DOHH2 (cell line): ENCODE measurements around the gene LRRC3.

Experiments used
- H3F3A ChIP-seq: fragments of 200-600 bp; sonication (generic), shearing (Covaris generic); 2 replicates; pipeline ENCODE4 v1.6.0; 2016; ENCODE audit warnings: antibody characterized with exemption, mild to moderate bottlenecking; ENCODE audit not compliant: control insufficient read depth, insufficient read depth
- H3K27ac ChIP-seq: fragments of 200-600 bp; sonication (generic); 2 replicates; pipeline ENCODE4 v1.5.1; 2014; ENCODE audit warnings: low read depth, mild to moderate bottlenecking, low read length, moderate library complexity
- H3K27me3 ChIP-seq: fragments of 200-600 bp; sonication (generic); 2 replicates; pipeline ENCODE4 v1.6.1; 2014; ENCODE audit warnings: mild to moderate bottlenecking, low read length, mixed read lengths; ENCODE audit not compliant: control insufficient read depth
- H3K36me3 ChIP-seq: fragments of 200-600 bp; sonication (generic); 2 replicates; pipeline ENCODE4 v1.6.1; 2014; ENCODE audit warnings: mild to moderate bottlenecking, low read length, moderate library complexity, mixed read lengths; ENCODE audit not compliant: control insufficient read depth
- H3K4me1 ChIP-seq: fragments of 200-600 bp; sonication (generic); 2 replicates; pipeline ENCODE4 v1.6.1; 2014; ENCODE audit warnings: mild to moderate bottlenecking, low read length, mixed read lengths; ENCODE audit not compliant: control insufficient read depth
- H3K4me2 ChIP-seq: fragments of 200-600 bp; sonication (generic); 2 replicates; pipeline ENCODE4 v1.6.0; 2014; ENCODE audit warnings: mild to moderate bottlenecking, low read length, moderate library complexity
- H3K4me3 ChIP-seq: fragments of 200-600 bp; sonication (generic); 2 replicates; pipeline ENCODE4 v1.5.1; 2014; ENCODE audit warnings: mild to moderate bottlenecking, low read length, mixed read lengths
- H3K79me2 ChIP-seq: fragments of 200-600 bp; sonication (generic); 2 replicates; pipeline ENCODE4 v1.6.1; 2014; ENCODE audit warnings: mild to moderate bottlenecking, low read length, mixed read lengths; ENCODE audit not compliant: control insufficient read depth
- H3K9me2 ChIP-seq: fragments of 200-600 bp; sonication (generic); replicated peaks from 2 replicates; pipeline ENCODE4 v1.6.1; 2014; ENCODE audit warnings: mild to moderate bottlenecking, low read length, mixed read lengths; ENCODE audit not compliant: control insufficient read depth
- H3K9me3 ChIP-seq: fragments of 200-600 bp; sonication (generic); 2 replicates; pipeline ENCODE4 v1.6.1; 2014; ENCODE audit warnings: antibody characterized with exemption, low read length, mixed read lengths; ENCODE audit not compliant: control insufficient read depth, insufficient read depth
- H4K20me1 ChIP-seq: fragments of 200-600 bp; sonication (generic); 2 replicates; pipeline ENCODE4 v1.6.0; 2014; ENCODE audit warnings: low read depth, mild to moderate bottlenecking, antibody characterized with exemption, low read length, moderate library complexity; ENCODE audit not compliant: control insufficient read depth, insufficient read depth
- EZH2phosphoT487 ChIP-seq: fragments of 200-600 bp; sonication (generic); IDR thresholded peaks from 2 replicates; pipeline ENCODE4 v1.6.1; 2017; ENCODE audit warnings: borderline replicate concordance, mild to moderate bottlenecking, antibody characterized with exemption, low read length, moderate library complexity, mixed read lengths
- TF ChIP-seq, protein P1 (sequence below): fragments of 200-600 bp; sonication (generic); IDR thresholded peaks from one replicate; pipeline ENCODE4 v1.5.1; 2014; ENCODE audit warnings: antibody characterized with exemption, mild to moderate bottlenecking, low read depth, low read length; ENCODE audit not compliant: poor library complexity, severe bottlenecking

The LRRC3 gene

DNA sequence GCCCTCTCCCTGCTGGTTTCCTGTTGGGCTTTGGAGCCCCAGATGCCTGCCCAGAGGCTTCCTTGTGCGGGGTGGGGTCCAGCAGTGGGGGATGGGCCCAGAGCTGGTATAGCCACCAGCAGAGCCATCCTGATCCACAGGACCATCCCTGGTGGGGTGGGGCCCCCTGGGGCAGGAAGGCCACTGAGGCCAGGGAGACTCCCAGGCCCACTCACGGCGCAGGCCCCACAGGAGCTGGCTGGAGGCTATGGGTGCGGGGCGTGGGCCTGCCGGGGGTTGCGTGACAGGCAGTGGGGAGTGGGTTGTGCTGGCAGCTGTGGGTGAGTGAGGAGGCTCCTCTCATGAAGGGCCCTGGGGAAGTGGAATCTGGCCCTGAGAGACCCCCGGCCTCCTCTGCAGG, 5.7 kb downstream of the LRRC3 start:
- H3K9me2 ChIP-seq, result no peaks in the 10 kb centered on the region
- no peak overlapping the region for H3K4me3 ChIP-seq
- H3K36me3 ChIP-seq, result no peaks in the 10 kb centered on the region
- no peaks in the 10 kb centered on the region for H3K79me2 ChIP-seq
- no peaks in the 10 kb centered on the region for H3K4me1 ChIP-seq
- H3K4me2 ChIP-seq, result no peak overlapping the region
- H3K27me3 ChIP-seq, result no peaks in the 10 kb centered on the region
- H3K9me3 ChIP-seq, result no peaks in the 10 kb centered on the region
- TF ChIP-seq EZH2phosphoT487, result no peak
- TF ChIP-seq, protein P1, sequence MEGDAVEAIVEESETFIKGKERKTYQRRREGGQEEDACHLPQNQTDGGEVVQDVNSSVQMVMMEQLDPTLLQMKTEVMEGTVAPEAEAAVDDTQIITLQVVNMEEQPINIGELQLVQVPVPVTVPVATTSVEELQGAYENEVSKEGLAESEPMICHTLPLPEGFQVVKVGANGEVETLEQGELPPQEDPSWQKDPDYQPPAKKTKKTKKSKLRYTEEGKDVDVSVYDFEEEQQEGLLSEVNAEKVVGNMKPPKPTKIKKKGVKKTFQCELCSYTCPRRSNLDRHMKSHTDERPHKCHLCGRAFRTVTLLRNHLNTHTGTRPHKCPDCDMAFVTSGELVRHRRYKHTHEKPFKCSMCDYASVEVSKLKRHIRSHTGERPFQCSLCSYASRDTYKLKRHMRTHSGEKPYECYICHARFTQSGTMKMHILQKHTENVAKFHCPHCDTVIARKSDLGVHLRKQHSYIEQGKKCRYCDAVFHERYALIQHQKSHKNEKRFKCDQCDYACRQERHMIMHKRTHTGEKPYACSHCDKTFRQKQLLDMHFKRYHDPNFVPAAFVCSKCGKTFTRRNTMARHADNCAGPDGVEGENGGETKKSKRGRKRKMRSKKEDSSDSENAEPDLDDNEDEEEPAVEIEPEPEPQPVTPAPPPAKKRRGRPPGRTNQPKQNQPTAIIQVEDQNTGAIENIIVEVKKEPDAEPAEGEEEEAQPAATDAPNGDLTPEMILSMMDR, result no peak
- no peaks in the 10 kb centered on the region for H3F3A ChIP-seq
- no peak overlapping the region for H3K27ac ChIP-seq
- H4K20me1 ChIP-seq, result no peaks in the 10 kb centered on the region

DNA sequence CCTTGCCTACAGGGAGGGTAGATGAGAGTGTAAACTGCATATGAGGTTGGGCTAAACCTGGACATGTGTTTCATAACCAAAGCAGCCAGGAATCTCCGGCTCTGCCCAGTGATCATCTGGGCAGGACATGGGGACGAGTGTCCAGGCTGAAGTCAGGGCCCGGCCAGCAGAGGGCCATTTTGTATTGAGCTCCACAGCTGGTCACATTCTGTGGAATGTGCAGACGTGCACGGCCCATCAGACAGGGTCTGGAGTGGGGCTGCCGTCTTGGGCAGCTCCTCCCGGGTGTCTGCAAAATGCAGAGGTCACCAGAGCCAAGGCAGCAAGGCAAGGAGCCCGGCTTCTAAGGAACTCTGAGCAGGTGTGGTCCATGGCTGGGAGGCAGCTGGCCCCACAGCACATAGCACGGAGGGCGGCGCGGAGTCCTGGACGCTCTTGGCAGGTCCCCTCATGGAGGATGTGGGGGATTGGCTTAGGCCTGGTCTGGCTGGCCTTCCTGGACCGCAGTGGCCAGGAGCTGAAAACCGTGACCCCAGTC, 6.2 kb downstream of the LRRC3 start:
- no peak overlapping the region for H3K4me3 ChIP-seq
- no peaks in the 10 kb centered on the region for H3K36me3 ChIP-seq
- H3K4me1 ChIP-seq, result no peaks in the 10 kb centered on the region
- H3K27ac ChIP-seq, result no peak overlapping the region
- H3F3A ChIP-seq, result no peaks in the 10 kb centered on the region
- TF ChIP-seq, protein P1, result no peak
- no peak for TF ChIP-seq EZH2phosphoT487
- H3K4me2 ChIP-seq, result no peak overlapping the region
- H3K9me3 ChIP-seq, result no peaks in the 10 kb centered on the region
- H3K9me2 ChIP-seq, result no peaks in the 10 kb centered on the region
- no peaks in the 10 kb centered on the region for H3K27me3 ChIP-seq
- no peaks in the 10 kb centered on the region for H3K79me2 ChIP-seq
- H4K20me1 ChIP-seq, result no peaks in the 10 kb centered on the region

DNA sequence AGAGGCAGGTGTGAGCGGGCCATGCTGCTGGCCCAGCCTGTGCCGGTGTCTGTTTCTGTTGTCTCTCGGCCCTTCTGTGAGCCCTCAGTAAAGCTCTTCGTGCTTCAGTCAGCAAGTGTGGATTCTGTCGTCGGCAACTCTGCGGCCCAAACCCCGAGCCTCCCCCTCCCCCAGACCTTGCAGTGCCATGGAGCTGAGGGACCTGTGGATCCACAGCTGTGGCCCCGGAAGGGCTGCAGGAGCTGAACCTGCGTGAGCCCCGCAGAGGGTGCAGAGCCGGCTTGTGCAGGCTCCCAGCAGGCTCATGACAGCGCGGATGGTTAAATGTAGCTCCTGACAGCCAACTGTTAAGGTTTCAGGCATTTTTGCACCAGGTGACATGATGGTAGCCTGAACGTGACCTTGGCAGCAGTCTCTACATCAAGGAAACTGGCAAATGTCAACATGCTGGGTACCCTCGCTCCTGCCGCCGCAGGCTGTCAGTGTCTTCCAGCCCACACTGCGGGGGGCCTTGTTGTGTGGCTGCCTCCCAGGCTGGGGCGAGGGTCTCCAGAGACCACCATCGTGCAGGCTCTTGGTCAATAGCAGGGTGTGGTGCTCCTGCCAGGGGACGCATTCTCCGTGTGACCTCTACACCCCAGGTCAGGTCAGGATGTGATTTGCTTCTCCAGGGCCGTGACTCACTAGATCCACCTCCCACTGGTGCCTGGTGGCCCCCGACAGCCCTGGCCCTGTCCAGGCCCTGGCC, 7.0 kb downstream of the LRRC3 start:
- H3F3A ChIP-seq, result no peaks in the 10 kb centered on the region
- no peaks in the 10 kb centered on the region for H3K9me3 ChIP-seq
- no peaks in the 10 kb centered on the region for H3K79me2 ChIP-seq
- no peak overlapping the region for H3K27ac ChIP-seq
- H3K4me3 ChIP-seq, result no peak overlapping the region
- H3K9me2 ChIP-seq, result no peaks in the 10 kb centered on the region
- no peaks in the 10 kb centered on the region for H3K27me3 ChIP-seq
- H4K20me1 ChIP-seq, result no peaks in the 10 kb centered on the region
- H3K4me2 ChIP-seq, result no peak overlapping the region
- no peaks in the 10 kb centered on the region for H3K4me1 ChIP-seq
- TF ChIP-seq EZH2phosphoT487, result no peak
- TF ChIP-seq, protein P1, result no peak
- H3K36me3 ChIP-seq, result no peaks in the 10 kb centered on the region
